Activated naive CD4-positive, alpha-beta T cell treated with anti-CD3 and anti-CD28 coated beads, Interleukin-2, amount 10 ng/mL, durations not matched to agents 5 hours and 36 hours (primary cell): ENCODE results near the gene TAS2R38. TPM values are rescaled to one million over a fixed set of nuclear protein-coding genes. Genes with fewer than 3 reads are reported as not detected.

Source experiments
- total RNA-seq, 2 experiments: library from RNA; stranded (reverse); gene quantifications; one replicate each; pipeline ENCODE4 v1.2.3, GENCODE V29; 2021

The TAS2R38 gene
- total RNA-seq = not detected

DNA sequence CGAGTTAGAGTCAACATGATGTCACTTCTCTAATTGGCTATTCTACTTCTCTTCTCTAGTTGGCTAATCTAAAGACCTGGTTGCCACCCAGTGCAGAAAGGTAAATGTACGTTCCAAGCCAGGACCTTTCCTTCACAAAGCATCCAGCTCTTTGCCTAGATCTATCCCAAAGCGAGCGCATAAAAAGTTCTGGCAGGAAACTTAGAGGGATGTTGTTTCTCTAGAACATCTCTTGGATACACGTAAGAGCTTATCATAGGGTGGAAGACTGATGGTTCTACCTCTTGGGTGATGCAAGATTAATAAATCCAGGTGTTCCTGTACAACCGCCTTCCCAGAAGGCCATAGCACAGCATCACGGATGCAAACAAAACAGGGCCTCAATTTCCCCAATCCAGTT is at the start of gene TAS2R38:
TSS of gene TAS2R38 (minus strand) at position 101 of the 400 bp plus-strand sequence. CDS start at position 17, 84 bp downstream.

DNA sequence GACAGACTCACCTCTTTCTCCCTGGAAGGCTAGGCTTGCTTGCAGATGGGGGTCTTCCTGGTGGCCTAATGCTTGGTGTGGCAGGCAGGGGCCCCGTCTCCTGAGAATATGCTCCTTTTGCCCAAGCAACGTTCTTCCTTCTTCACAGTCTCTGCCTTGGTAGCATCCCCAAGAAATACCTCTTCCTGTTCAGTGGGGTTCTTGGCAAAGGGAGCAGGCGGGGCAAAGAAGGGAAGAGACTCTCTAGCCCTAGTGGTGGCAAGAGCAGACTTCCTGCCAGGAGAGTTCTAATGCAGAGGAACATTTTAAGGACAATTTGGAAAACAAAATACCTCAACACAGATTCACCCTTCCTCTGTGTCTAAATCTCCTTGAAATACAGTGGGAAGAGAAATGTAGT is 26.8 kb downstream of the TAS2R38 start, which contains the start of gene CLEC5A:
TSS of gene CLEC5A (minus strand) at position 179 of the 400 bp plus-strand sequence. CDS start 682 bp downstream, outside the sequence.

Other genes starting within 250 kb of the TAS2R38 start
- gene SSBP1, start 235.4 kb downstream of the TAS2R38 start, total RNA-seq = 100 to 1,000 TPM; 111 to 116 TPM
- gene TAS2R3, start 209.7 kb downstream of the TAS2R38 start, total RNA-seq = 1 to 10 TPM; 1.3 to 1.5 TPM
- gene TAS2R4, start 197.1 kb downstream of the TAS2R38 start, total RNA-seq = 1 to 10 TPM in 1 of 2 experiments, under 1 TPM in 1; 0.70 to 1.1 TPM
- 1 to 10 TPM; 1.3 to 1.5 TPM for gene TAS2R5, start 183.6 kb downstream of the TAS2R38 start, total RNA-seq
- gene PRSS37, start 132.3 kb downstream of the TAS2R38 start, total RNA-seq = not detected
- not detected for gene OR9A4, start 57.4 kb downstream of the TAS2R38 start, total RNA-seq
- gene CLEC5A, start 26.8 kb downstream of the TAS2R38 start, total RNA-seq = not detected
- gene MGAM, start 22.1 kb upstream of the TAS2R38 start, total RNA-seq = not detected
- not detected for gene MGAM2, start 137.9 kb upstream of the TAS2R38 start, total RNA-seq